Spleen (tissue), 7 donors: ENCODE results near the gene S100B.

ENCODE experiments used
- POLR2A ChIP-seq, 3 donors: fragments of 450-650 bp; IDR thresholded peaks; one replicate each; pipeline ENCODE4 v1.5.1; 2017; ENCODE audit warnings: antibody characterized with exemption in 3 of 3, mild to moderate bottlenecking in 1 of 3
- POLR2AphosphoS5 ChIP-seq, 3 donors: sonication (generic); formaldehyde crosslinking; IDR thresholded peaks; one replicate each; pipeline ENCODE4 v1.5.1; 2017; ENCODE audit warnings: antibody characterized with exemption in 3 of 3
- TF ChIP-seq, protein P1 (sequence below), 11 experiments: fragments of 200-600 bp in 7 of 11; fragments of 450-650 bp in 4 of 11; sonication (generic) in 4 of 11; IDR thresholded peaks in 8 of 11; conservative IDR thresholded peaks in 3 of 11; 1 replicate in 7 of 11; 2 replicates in 4 of 11; pipeline versions ENCODE4 v1.4.0 to v1.8.0; 2016 to 2021; ENCODE audit warnings: antibody characterized with exemption in 11 of 11, inconsistent platforms in 4 of 11, mild to moderate bottlenecking in 1 of 11
- donor health status: DM: no; HTN: no; CAD: no; lungs with moderate emphysema.
- donor health status: DM: no; HTN: no; CAD: no.
- donor health status: DM: no; HTN: no; CAD: no.

DNA sequence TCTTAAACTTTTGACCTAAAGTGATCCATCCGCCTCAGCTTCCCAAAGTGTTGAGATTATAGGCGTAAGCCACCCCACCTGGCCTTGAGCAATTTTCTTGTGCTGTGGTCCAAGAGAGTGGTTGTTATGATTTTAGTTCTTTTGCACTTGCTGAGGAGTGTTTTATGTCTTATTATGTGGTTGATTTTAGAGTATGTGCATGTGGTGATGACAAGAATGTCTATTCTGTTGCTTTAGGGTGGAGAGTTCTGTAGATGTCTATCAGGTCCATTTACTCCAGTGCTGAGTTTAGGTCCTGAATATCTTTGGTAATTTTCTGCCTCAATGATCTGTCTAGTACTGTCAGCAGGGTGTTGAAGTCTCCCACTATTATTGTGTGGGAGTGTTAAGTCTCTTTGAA lies 11.2 kb upstream of the S100B start:
- TF ChIP-seq POLR2A (IDR thresholded peaks at IDR 0.05) (no peak), POLR2AphosphoS5 (IDR thresholded peaks at IDR 0.05) (no peak)
- TF ChIP-seq, protein P1, sequence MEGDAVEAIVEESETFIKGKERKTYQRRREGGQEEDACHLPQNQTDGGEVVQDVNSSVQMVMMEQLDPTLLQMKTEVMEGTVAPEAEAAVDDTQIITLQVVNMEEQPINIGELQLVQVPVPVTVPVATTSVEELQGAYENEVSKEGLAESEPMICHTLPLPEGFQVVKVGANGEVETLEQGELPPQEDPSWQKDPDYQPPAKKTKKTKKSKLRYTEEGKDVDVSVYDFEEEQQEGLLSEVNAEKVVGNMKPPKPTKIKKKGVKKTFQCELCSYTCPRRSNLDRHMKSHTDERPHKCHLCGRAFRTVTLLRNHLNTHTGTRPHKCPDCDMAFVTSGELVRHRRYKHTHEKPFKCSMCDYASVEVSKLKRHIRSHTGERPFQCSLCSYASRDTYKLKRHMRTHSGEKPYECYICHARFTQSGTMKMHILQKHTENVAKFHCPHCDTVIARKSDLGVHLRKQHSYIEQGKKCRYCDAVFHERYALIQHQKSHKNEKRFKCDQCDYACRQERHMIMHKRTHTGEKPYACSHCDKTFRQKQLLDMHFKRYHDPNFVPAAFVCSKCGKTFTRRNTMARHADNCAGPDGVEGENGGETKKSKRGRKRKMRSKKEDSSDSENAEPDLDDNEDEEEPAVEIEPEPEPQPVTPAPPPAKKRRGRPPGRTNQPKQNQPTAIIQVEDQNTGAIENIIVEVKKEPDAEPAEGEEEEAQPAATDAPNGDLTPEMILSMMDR (IDR thresholded peaks at IDR 0.05 in 8 of 11, conservative IDR thresholded peaks at IDR 0.05 in 3 of 11), result no peak
